MM.1S (cell line): ENCODE measurements around the gene MBOAT2.

Experiments used
- CTCF ChIP-seq: fragments of 300-600 bp; sonication (generic); IDR thresholded peaks from 2 replicates; pipeline ENCODE4 v1.5.1; 2016; ENCODE audit warnings: antibody characterized with exemption, low read length, mixed read lengths
- EZH2 ChIP-seq: fragments of 300-600 bp; sonication (generic); optimal IDR thresholded peaks from 2 replicates; pipeline ENCODE3; 2017; ENCODE audit warnings: low read depth, mild to moderate bottlenecking, antibody characterized with exemption, low read length, mixed read lengths

- TF ChIP-seq CTCF (no peak), EZH2 (no peak)
Observed at GRCh38 chr2:9052821-9053533, 49.5 kb upstream of the MBOAT2 start.
